CD4-positive, alpha-beta memory T cell (primary cell): Measurements from ENCODE around the gene MEX3C. TPM values are rescaled to one million over a fixed set of nuclear protein-coding genes. Genes with fewer than 3 reads are reported as not detected.

Experiments used
- CTCF ChIA-PET: fragments of 350-600 bp; sonication (Branson Sonifier 250); formaldehyde crosslinking; loops from one replicate; lab custom pipeline; 2021; ENCODE audit warnings: inconsistent platforms; ENCODE audit not compliant: partially characterized antibody; lab: Charles Lee
- POLR2A ChIA-PET: fragments of 350-600 bp; sonication (Branson Sonifier 250); formaldehyde crosslinking; loops from one replicate; lab custom pipeline; 2021; ENCODE audit not compliant: partially characterized antibody; lab: Charles Lee
- DNase-seq, 5 donors: peaks; one replicate each; pipeline versions ENCODE4 v3.0.0 to v3.0.0-alpha.2; 2020 to 2022; ENCODE audit warnings: mixed read lengths in 1 of 5
- H3K27ac ChIP-seq: one replicate; pipeline ENCODE4 v1.7.0; 2013; ENCODE audit warnings: low read depth, low read length
- H3K27me3 ChIP-seq: 2 replicates; pipeline ENCODE4 v1.7.0; 2013; ENCODE audit warnings: mild to moderate bottlenecking, low read length, moderate library complexity; ENCODE audit not compliant: insufficient read depth
- H3K36me3 ChIP-seq: 2 replicates; pipeline ENCODE4 v1.7.0; 2013; ENCODE audit warnings: mild to moderate bottlenecking, low read length, moderate library complexity; ENCODE audit not compliant: insufficient read depth
- H3K4me1 ChIP-seq: 2 replicates; pipeline ENCODE4 v1.7.0; 2013; ENCODE audit warnings: mild to moderate bottlenecking, low read length, moderate library complexity; ENCODE audit not compliant: insufficient read depth
- H3K4me3 ChIP-seq, 2 donors: one replicate each; pipeline ENCODE4 v1.7.0; 2013; ENCODE audit warnings: low read length in 2 of 2, mild to moderate bottlenecking in 1 of 2
- H3K9me3 ChIP-seq, 2 donors: one replicate each; pipeline ENCODE4 v1.7.0; 2013; ENCODE audit warnings: low read length in 2 of 2, control low read depth in 1 of 2; ENCODE audit not compliant: control insufficient read depth in 1 of 2
- H3K27ac Mint-ChIP-seq, 7 donors: one replicate each; pipeline ENCODE4 v1.8.0; 2020 to 2021; ENCODE audit warnings: mixed read lengths in 7 of 7, mild to moderate bottlenecking in 6 of 7, inconsistent platforms in 3 of 7, moderate library complexity in 3 of 7
- H3K27me3 Mint-ChIP-seq, 2 donors: one replicate each; pipeline ENCODE4 v1.8.0; 2020 to 2021; ENCODE audit warnings: mixed read lengths in 2 of 2
- H3K36me3 Mint-ChIP-seq, 2 donors: one replicate each; pipeline ENCODE4 v1.8.0; 2020 to 2021; ENCODE audit warnings: mixed read lengths in 2 of 2, inconsistent platforms in 1 of 2, mild to moderate bottlenecking in 1 of 2
- H3K4me1 Mint-ChIP-seq, 4 donors: one replicate each; pipeline ENCODE4 v1.8.0; 2020 to 2021; ENCODE audit warnings: mixed read lengths in 4 of 4, mild to moderate bottlenecking in 1 of 4
- H3K4me3 Mint-ChIP-seq, 8 donors: one replicate each; pipeline ENCODE4 v1.8.0; 2020 to 2021; ENCODE audit warnings: mixed read lengths in 8 of 8, mild to moderate bottlenecking in 7 of 8, moderate library complexity in 6 of 8, inconsistent platforms in 3 of 8
- H3K9me3 Mint-ChIP-seq, 8 donors: one replicate each; pipeline ENCODE4 v1.8.0; 2020 to 2021; ENCODE audit warnings: mixed read lengths in 8 of 8, mild to moderate bottlenecking in 5 of 8, inconsistent platforms in 3 of 8, moderate library complexity in 1 of 8
- intact Hi-C: fragments of 100-400 bp; cut with micrococcal nuclease; formaldehyde crosslinking; loops from one replicate; pipeline ENCODE4 v1.15.1; 2023
- polyA plus RNA-seq, 2 donors: library from polyadenylated mRNA; unstranded; fragments of 300-500 nt; fragmentation: Illumina TruSeq; gene quantifications; one replicate each; pipeline ENCODE4 v1.2.3, GENCODE V29; 2021
- total RNA-seq, 2 experiments: library from RNA; stranded (reverse); gene quantifications; one replicate each; pipeline ENCODE4 v1.2.3, GENCODE V29; 2021

The MEX3C gene
- total and polyA plus RNA-seq, 4 experiments from 2014 or later: 3.5 to 64.8 (median 35.7) TPM

DNA sequence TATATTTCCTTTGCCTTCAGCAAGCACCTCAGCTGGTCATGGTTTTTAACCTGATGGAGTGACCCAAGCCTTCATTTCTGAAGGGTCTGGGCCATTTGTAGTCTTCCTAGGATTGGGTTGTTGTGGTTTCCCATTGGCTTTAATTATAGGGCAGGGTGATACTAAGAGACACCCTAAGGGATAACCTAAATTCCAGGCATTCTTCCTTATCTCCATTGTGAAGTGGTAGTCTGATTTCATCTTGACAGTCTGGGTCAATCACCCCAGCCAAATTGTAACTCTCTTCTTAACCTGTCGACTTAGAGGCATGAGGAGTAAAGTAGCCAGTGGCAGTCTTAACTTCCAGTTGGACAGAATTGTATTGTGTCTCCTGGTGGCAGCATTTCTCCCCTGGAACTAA, 30.2 kb upstream of the MEX3C start:
- H3K9me3 ChIP-seq: no peaks in the 10 kb centered on the region
- CTCF ChIA-PET: no interaction called here
- H3K36me3 ChIP-seq: no peaks in the 10 kb centered on the region
- POLR2A ChIA-PET: no interaction called here
- Mint-ChIP-seq H3K27ac (no peak overlapping the region), H3K4me1 (no peaks in the 10 kb centered on the region), H3K36me3 (no peaks in the 10 kb centered on the region), H3K27me3 (peaks cover 0 to 4% of the 10 kb centered on the region in 2 donors), H3K9me3 (peaks cover 0 to 4% (median 0%) of the 10 kb centered on the region in 8 donors), H3K4me3 (no peak overlapping the region)
- H3K4me3 ChIP-seq: no peak overlapping the region
- intact Hi-C loops: no loop called here
- H3K27me3 ChIP-seq: no peaks in the 10 kb centered on the region
- H3K4me1 ChIP-seq: no peaks in the 10 kb centered on the region
- no peak overlapping the region for H3K27ac ChIP-seq
- DNase-seq: no peak

DNA sequence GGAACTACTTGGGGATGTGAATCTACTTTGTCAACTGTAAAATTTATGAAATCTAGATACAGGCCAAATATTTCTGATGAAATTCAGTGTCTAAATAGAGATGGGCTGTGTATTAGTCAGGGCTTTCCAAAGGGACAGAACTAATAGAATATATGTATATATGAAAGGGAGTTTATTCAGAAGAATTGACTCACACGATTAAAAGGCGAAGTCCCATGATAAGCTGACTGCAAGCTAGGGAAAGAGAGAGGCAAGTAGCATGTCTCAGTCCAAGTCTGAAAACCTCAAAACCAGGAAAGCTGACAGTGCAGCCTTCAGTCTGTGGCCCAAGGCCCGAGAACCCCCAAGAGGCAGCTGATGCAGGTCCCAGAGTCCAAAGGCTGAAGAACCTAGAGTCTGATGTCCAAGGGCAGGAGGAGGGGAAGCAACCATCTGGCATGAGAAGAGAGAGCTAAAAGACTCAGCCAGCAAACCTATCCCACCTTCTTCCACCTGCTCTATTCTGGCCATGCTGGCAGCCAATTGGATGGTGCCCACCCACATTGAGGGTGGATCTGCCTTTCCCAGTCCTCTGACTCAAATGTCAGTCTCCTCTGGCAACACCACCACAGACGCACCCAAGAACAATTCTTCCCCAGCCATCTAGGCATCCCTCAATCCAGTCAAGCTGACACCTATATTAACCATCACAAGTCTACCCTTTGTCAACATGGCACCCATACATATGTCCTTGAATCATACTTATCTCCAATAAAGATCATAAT, 29.3 kb upstream of the MEX3C start:
- peaks cover 0 to 4% of the 10 kb centered on the region in 2 donors for H3K27me3 Mint-ChIP-seq
- no peak overlapping the region for H3K27ac Mint-ChIP-seq
- no peak overlapping the region for H3K4me3 Mint-ChIP-seq
- Histone ChIP-seq H3K27me3 (no peaks in the 10 kb centered on the region), H3K27ac (no peak overlapping the region), H3K4me3 (no peak overlapping the region), H3K36me3 (no peaks in the 10 kb centered on the region), H3K9me3 (no peaks in the 10 kb centered on the region), H3K4me1 (no peaks in the 10 kb centered on the region)
- no peaks in the 10 kb centered on the region for H3K36me3 Mint-ChIP-seq
- DNase-seq: no peak
- ChIA-PET CTCF (no interaction called here), POLR2A (no interaction called here)
- peaks cover 0 to 4% (median 0%) of the 10 kb centered on the region in 8 donors for H3K9me3 Mint-ChIP-seq
- intact Hi-C loops: no loop called here
- H3K4me1 Mint-ChIP-seq: no peaks in the 10 kb centered on the region

DNA sequence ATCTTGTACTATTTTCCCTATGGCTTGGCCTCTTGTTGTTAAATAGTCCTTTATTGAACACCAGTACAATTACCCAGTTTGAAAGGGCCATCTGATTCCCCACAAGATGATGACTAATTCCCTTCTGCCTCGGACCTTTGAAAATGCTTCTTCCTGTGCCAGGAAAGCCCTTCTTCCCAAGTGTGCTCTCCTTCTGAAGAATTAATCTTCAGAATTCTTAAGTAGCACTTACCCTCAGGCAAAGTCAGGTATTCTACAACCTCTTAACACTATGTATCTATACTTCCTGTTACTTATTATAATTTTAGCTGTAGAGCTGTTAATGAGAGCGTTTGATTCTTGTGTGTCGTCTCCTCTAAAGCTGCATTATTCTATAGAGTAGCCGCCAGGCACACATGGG, 28.6 kb upstream of the MEX3C start:
- no peak overlapping the region for H3K4me3 ChIP-seq
- H3K9me3 ChIP-seq: no peaks in the 10 kb centered on the region
- no peaks in the 10 kb centered on the region for H3K27me3 ChIP-seq
- Mint-ChIP-seq H3K9me3 (peaks cover 0 to 4% (median 0%) of the 10 kb centered on the region in 8 donors), H3K4me1 (no peaks in the 10 kb centered on the region), H3K27me3 (peaks cover 0 to 4% of the 10 kb centered on the region in 2 donors), H3K27ac (no peak overlapping the region), H3K36me3 (no peaks in the 10 kb centered on the region), H3K4me3 (no peak overlapping the region)
- CTCF ChIA-PET: no interaction called here
- POLR2A ChIA-PET: no interaction called here
- no peak overlapping the region for H3K27ac ChIP-seq
- intact Hi-C loops: no loop called here
- no peak for DNase-seq
- H3K36me3 ChIP-seq: no peaks in the 10 kb centered on the region
- no peaks in the 10 kb centered on the region for H3K4me1 ChIP-seq

DNA sequence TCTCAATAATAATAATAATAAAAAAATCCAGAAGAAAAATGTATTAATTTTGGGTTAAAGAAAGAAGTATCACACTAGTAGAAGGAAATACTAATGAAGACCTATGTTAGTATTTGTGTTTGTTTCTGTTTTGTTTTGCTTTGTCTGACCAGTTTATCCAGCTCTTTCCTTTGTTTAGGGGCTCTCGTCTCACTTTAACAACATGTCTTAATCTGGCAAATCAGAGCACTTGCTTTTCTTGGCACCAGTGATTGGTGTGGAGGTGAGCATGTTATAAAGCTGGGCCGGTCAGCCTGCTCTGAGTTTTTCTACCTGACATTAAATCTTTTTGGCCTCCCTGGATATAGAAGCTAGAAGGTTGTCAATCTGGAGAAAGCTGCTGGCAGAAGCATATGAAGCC, 15.1 kb upstream of the MEX3C start:
- Mint-ChIP-seq H3K36me3 (no peaks in the 10 kb centered on the region), H3K4me1 (peaks cover 7 to 17% (median 10%) of the 10 kb centered on the region in 4 donors), H3K4me3 (no peak overlapping the region), H3K27me3 (no peaks in the 10 kb centered on the region), H3K27ac (peak overlapping the region in 2 of 7 donors; percentile 14 to 16), H3K9me3 (no peaks in the 10 kb centered on the region)
- Histone ChIP-seq H3K4me1 (peaks cover 12% of the 10 kb centered on the region), H3K27me3 (no peaks in the 10 kb centered on the region), H3K9me3 (no peaks in the 10 kb centered on the region), H3K4me3 (no peak overlapping the region), H3K27ac (no peak overlapping the region), H3K36me3 (no peaks in the 10 kb centered on the region)
- no peak for DNase-seq
- intact Hi-C loops: no loop called here
- ChIA-PET CTCF (interaction anchor here (1.4 kb wide), 1 partner anchor 12 kb away, joined by 3 read pairs; no protein-coding TSS in a partner anchor), POLR2A (interaction anchor here (0.6 kb wide), 1 partner anchor 404 kb away, joined by 3 read pairs; no protein-coding TSS in a partner anchor)

DNA sequence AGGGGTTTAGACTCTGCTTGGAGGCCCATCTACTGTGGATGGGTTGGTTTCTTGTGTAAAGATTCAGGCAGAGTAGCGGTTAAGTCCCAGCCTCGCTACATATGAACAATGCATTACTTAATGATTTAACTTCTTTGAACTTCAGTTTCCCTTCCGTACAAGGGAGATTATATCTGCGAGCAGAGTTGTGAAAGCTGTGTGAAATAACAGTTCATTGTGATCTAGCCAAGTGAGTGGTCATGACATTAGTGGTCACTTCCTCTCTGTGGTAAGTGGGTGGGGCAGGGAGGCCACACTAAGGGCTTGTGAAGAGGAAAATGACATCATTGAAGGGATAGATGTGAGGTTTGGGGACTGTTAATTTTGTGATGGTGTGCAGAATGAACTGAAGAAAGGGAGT, 14.1 kb upstream of the MEX3C start:
- H3K27me3 ChIP-seq: no peaks in the 10 kb centered on the region
- H3K27ac ChIP-seq: peak overlapping the region; percentile 15
- Mint-ChIP-seq H3K27ac (peak overlapping the region; percentile 0 to 71 (median 17)), H3K4me1 (peaks cover 7 to 17% (median 10%) of the 10 kb centered on the region in 4 donors), H3K27me3 (no peaks in the 10 kb centered on the region), H3K36me3 (no peaks in the 10 kb centered on the region), H3K4me3 (peak overlapping the region in 3 of 8 donors; percentile 1 to 16 (median 13)), H3K9me3 (no peaks in the 10 kb centered on the region)
- peak; percentile 30 to 69 (median 39) for DNase-seq
- ChIA-PET CTCF (no interaction called here), POLR2A (no interaction called here)
- H3K4me3 ChIP-seq: no peak overlapping the region
- intact Hi-C loops: no loop called here
- no peaks in the 10 kb centered on the region for H3K9me3 ChIP-seq
- no peaks in the 10 kb centered on the region for H3K36me3 ChIP-seq
- H3K4me1 ChIP-seq: peaks cover 12% of the 10 kb centered on the region

DNA sequence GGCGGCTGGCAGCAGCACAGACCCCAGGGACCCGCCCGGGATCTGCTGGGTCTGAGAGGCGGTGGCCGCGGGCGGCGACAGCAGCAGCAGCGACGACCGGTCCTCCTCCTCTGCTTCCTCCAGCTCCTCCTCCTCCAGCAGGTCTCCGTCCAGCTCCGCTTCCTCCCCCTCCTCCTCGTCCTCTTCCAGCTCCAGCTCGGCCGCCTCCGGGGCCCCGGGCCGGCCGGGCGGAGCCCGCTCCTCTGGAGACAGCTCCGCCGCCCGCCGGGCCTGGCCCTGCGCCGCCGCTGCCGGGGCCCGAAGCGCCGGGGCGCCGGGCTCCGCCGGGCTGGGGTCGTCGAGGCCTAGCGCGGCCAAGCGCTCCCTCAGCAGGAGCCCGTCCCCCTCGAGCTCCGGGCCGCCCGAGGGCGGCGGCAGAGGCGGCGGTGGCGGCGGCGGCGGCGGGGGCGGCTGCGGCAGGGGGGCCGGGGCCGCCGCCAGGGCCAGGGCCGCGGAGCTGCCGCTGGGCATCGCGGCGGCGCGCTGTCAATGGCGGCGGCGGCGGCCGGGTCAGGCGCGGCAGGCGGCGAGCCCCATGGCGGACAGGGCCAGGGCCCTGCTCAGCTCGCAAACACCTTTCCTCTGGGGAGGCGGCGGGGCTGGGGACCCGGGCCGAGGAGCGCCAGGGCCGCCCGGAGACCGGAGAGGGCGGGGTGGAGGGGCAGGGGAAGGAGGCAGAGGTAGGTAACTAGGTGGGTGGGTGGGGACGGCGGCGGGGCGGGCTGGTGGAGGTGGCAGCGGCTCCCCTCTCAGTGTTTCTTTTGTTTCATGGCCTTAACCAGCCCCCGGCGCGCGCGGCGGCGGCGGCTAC, 445 bp downstream of the MEX3C start:
- ChIA-PET CTCF (interaction anchor here (1.1 to 4.3 kb wide), 7 partner anchors 10 to 318 kb away, joined by 3 to 30 read pairs (median 7); partner anchors contain the start of gene ME2), POLR2A (interaction anchor here (0.6 to 4.7 kb wide), 12 partner anchors 9 to 318 kb away, joined by 3 to 106 read pairs (median 11); partner anchors contain the start of genes ELAC1, ME2 and SMAD4)
- Histone ChIP-seq H3K4me1 (peaks cover 33% of the 10 kb centered on the region), H3K4me3 (peak overlapping the region; percentile 76 to 94), H3K27ac (peak overlapping the region; percentile 77), H3K27me3 (no peaks in the 10 kb centered on the region), H3K36me3 (no peaks in the 10 kb centered on the region), H3K9me3 (no peaks in the 10 kb centered on the region)
- peaks cover 0 to 14% of the 10 kb centered on the region in 2 donors for H3K36me3 Mint-ChIP-seq
- H3K27ac Mint-ChIP-seq: peak overlapping the region; percentile 65 to 99 (median 95)
- DNase-seq: peak in 3 of 5 donors; percentile 33 to 52 (median 37)
- intact Hi-C loops: loop anchor here (1.0 to 10.0 kb wide), 7 partner anchors 10 to 1702 kb away; partner anchors contain the start of genes ACAA2, CXXC1, RPL17 and SKA1
- no peaks in the 10 kb centered on the region for H3K9me3 Mint-ChIP-seq
- H3K4me3 Mint-ChIP-seq: peak overlapping the region; percentile 93 to 98 (median 96)
- no peaks in the 10 kb centered on the region for H3K27me3 Mint-ChIP-seq
- H3K4me1 Mint-ChIP-seq: peaks cover 26 to 47% (median 34%) of the 10 kb centered on the region in 4 donors
